ENCODE data around the gene GALNT2.

The GALNT2 gene

DNA sequence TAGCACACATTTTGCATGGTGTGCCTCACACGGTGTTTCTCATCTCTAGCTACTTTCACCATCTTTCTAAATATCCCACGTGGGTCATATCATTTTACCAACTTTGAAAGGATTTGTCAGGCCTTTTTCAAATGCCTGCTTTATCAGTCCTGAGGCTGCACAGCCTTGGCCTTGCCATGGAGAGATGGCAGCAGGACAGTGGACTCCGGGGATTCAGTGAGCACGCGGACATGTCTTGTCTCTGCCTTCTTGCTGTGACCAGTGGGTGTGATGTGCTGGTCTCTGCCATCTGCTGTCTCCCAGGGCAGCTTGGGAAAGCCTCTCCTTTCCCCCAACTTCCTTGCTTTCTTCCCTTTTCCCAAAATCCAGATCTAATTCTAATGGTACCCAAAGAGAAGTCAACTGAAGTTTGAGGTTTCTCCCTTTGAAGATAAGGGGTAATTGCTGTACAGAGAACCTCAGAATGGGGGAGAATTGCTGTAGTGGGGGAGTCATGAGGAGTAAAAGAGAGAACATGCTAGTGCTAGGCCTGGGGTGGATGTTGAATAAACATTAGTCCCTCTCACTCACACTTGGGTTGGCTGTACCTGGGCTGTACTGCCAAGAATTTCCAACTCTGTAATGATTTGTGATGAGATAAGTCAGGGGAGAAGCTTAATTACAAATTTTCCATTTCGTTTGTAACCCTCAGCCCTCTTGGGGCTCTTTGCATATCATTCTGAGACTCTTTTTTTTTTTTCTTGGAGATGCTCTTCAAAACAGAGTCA is 99.5 kb downstream of the GALNT2 start:
- no peak for DNase-seq (ENCODE audit: low spot score)

GRCh38 chr1:230167419-230167852 is 100.4 kb downstream of the GALNT2 start:
- DNase-seq (ENCODE audit: low spot score): peak; percentile 83

- peak; percentile 97 for DNase-seq (ENCODE audit: low spot score)
Observed at GRCh38 chr1:230169454-230170152, 102.6 kb downstream of the GALNT2 start.

DNA sequence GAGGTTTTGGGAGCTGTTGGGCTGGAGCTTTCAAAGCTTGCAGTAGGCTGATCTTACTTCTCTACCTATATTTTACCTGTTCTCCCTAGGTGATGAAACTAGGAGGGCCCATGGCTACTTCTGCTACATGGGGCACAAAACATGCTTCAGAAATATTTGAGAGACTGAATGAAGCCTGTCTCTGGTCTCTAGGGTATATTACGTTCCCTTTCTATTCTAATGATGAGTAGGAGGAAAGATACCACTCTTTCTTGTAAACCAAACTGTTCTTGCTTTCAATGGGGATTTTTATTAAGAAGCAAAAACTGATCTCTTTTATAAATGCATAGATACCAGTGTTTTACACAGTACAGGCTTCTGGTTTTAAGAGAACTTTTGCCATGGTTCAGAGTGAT is 103.1 kb downstream of the GALNT2 start:
- peak; percentile 51 for DNase-seq (ENCODE audit: low spot score)

- DNase-seq (ENCODE audit: low spot score): no peak
Observed at GRCh38 chr1:230170622-230171021, 103.6 kb downstream of the GALNT2 start.

DNA sequence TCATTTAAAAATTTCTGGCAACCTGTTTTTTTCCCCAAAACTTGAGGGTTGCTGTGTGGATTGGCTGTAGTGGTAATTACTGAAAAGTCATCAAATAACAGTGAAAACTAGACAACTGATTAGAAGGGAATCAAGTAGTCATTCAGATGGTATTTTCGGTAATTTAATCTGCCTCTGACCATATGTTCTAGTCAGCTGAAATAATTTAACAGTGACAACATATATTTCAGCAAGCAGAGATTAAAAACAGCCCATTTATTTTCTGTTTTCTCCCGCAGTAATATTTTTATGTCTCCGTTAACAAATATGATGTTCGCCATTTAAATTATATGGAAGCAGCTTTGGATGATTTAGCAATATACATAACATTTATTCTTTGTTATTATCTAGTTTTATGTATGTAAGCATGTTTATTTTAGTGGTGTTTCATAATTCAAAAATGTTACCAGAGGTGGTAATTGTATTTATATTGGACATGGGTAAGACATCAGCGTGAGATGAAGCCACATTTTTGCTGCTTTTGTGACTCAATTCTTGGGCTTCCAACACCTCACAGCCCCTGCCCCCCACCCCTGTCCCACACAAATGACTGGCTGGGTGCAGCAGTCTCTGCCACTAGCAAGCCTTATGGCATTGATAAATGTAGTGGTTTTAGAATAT is 104.4 kb downstream of the GALNT2 start:
- DNase-seq (ENCODE audit: low spot score): no peak

- DNase-seq (ENCODE audit: low spot score): no peak
Observed at GRCh38 chr1:230172016-230172537, 105.0 kb downstream of the GALNT2 start.

- DNase-seq (ENCODE audit: low spot score): no peak
Observed at GRCh38 chr1:230173187-230173975, 106.3 kb downstream of the GALNT2 start.

DNA sequence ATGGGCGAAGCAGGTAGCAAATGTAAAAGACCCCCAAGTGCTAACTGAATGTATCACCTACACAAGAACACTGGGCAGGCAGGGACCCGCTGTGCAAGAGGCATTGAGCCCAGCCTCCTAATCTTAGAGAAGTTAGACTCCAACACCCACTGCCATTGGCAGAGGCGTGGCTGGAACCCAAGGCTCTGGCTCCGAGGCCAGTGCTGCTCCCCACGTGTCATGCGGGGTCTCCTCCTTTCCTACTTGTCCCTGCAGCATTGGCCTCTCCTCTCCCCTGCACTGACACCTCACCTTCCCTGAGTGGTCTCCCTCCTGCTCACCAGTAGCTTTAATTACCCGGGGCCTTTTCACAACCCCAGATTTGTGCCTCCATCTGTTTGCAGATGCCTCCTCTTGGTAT is 107.0 kb downstream of the GALNT2 start:
- DNase-seq (ENCODE audit: low spot score): no peak

GRCh38 chr1:230174471-230175162 is 107.6 kb downstream of the GALNT2 start:
- no peak for DNase-seq (ENCODE audit: low spot score)

GRCh38 chr1:230175163-230175747 is 108.2 kb downstream of the GALNT2 start:
- no peak for DNase-seq (ENCODE audit: low spot score)

GRCh38 chr1:230175839-230176238 is 108.8 kb downstream of the GALNT2 start:
- no peak for DNase-seq (ENCODE audit: low spot score)

DNA sequence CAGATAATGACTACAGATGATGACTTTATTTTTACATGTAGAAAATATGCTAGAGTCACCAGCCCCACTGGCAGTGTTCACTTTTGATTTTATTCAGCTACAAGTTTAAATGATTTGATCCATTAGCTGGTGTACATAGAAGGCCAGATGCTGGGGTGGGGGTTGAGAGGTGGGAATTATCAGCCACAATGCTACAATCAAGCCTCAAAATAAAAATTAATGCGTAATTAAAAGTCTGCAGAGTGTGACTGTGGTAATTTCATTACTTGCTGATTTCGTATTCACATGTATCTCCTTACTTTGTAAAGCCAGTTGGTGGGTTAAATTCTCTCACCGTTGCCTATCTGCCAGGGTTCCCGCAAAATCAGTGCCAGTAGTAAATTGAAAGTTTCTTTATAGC is 109.3 kb downstream of the GALNT2 start:
- no peak for DNase-seq (ENCODE audit: low spot score)

DNA sequence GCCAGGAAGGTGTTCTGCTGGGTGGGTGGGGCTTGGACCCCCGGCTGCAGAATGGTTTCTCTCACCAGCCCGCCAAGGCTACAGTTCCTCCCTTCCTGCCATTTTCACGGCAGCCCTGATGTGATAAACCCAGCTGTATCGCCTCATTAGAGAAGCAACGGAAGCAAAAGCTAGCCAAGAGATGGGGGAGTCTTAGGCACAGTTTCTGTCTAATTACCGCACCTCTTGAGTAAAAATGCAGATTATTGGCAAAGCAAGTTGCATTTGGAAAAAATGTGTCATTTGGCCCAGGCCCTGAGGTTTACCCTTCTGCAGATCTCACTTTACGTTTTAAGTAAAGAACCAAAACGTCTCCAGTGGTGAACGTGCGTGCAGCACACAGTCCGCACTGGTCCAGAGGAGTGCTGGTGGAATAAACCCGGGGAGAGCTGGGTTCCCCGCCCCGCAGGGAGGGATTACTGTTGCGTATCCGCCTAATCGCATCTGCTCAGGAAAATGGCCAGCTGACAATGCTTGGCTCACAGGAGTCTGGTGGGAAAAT is 109.9 kb downstream of the GALNT2 start:
- DNase-seq (ENCODE audit: low spot score): no peak

DNA sequence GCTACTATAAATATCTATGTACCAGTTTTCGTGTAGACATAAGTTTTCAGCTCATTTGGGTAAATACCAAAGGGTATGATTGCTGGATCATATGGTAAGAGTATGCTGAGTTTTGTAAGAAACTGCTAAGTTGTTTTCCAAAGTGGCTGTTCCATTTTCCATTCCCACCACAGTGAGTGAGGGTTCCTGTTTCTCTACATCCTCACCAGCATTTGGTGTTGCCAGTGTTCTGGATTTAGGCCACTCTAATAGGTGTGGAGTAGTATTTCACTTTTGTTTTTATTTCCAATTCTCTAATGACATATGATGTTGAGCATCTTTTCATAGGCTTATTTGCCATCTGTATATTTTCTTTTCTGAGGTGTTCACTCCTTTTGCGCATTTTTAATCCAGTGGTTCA is 112.2 kb downstream of the GALNT2 start:
- no peak for DNase-seq (ENCODE audit: low spot score)

GRCh38 chr1:230185076-230186001 is 118.3 kb downstream of the GALNT2 start:
- no peak for DNase-seq (ENCODE audit: low spot score)

DNA sequence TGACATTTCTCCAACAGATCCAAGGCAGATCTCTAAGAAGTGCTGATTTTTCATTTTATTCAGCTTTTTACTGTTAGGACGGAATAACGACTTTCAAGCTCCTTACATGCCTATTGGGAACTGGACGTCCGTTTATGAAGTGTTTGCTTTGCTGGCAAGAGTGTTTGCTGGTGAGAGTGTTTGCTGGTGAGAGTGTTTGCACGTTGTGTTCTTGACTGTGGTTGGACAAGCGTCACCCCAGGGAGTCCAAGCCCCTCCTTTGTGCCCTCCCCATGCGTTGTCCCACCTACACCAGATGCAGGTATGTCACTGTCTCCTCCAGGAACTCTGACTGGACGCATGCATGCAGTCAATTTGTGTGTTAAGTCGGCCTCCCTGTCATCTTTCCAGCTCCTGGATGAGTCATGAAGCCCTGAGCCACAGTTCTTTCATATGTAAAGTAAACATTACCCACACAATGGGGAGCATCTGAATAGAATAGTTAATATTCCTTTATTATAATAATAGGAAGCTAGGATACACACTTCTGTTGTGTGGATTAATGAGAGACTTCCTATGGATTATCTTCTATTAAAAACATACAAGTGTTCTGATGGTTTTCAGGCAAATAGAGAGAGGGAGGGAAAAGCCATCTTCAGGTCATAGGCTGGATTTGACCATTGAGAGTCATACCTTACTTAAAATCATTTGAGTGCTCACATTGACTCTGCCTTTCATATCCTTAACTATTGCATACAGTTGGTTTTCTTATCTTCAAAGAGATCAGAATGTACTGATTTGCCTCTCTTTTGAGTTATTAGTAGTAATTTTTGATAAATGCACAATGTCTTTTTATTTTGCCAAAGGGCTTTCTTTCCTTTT is 119.2 kb downstream of the GALNT2 start:
- DNase-seq (ENCODE audit: low spot score): peak; percentile 68

DNA sequence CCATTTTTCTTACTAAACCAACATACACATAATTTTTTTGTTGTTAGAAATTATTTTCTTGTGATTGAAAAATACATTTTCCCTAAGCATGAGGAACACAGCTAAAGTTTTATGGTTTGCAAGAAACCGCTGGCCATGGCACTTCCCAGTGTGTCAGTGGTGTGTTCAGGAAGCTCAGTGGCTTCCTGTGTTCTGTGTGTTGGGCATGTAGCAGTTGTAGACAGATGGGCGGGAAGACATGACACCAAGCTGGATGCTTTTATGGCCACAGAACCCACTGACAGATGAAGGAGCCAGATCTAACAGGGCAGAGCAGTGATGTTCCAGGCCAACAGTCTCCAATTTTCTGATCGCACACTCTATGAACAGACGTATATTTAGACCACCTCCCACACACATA is 119.8 kb downstream of the GALNT2 start:
- DNase-seq (ENCODE audit: low spot score): no peak

DNA sequence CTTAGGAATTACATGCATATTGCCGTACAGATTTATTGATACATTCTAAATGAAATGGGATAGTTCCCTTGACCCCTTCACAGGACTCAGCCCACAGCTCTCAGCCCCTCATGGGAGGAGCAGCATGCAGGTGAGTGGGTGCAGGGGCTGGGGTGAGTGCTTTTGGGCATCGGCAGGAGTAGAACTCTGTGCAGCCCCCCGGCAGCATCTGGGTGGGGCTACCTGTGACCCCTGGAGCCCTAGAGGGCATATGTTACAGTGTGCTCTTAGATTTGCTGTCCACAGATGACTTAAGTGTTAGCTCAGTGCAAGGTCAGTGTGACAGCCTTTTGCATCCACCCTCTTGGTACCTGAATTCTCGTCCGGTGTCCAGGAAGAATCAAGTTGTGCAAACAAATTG is 120.3 kb downstream of the GALNT2 start:
- no peak for DNase-seq (ENCODE audit: low spot score)
